HG03103 (cell line): ENCODE data around the gene ATXN1L.
"Not testable (repeated sequence)": the region's sequence is repeated elsewhere in the genome, so short reads cannot be mapped to it uniquely, and the experiment has no call there.

Source experiments
- ATAC-seq: cut with Tn5 transposase; IDR thresholded peaks from one replicate; pipeline ENCODE4 v1.9.1; 2021; ENCODE audit warnings: low read depth; ENCODE audit not compliant: unreplicated experiment

The ATXN1L gene

DNA sequence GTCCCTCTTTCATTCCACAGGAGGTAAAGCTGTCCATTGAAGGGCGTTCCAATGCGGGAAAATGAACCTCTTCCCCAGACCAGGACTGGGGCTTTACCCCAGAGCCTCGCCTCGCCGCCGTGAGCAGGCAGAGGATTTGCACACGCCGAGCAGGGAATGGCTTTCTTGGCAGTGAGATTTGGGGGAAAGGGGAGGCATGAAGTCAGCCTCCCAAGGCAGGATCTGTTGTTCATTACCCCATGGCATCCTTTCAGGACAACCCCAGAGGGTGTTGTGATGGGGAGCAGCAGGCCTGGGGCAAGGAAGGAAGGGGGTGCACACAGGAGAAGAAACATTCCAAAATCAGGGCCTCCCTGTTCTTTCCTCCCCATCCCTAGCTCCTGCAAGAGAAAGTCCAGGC is 6.0 kb downstream of the ATXN1L start:
- no peak for ATAC-seq

DNA sequence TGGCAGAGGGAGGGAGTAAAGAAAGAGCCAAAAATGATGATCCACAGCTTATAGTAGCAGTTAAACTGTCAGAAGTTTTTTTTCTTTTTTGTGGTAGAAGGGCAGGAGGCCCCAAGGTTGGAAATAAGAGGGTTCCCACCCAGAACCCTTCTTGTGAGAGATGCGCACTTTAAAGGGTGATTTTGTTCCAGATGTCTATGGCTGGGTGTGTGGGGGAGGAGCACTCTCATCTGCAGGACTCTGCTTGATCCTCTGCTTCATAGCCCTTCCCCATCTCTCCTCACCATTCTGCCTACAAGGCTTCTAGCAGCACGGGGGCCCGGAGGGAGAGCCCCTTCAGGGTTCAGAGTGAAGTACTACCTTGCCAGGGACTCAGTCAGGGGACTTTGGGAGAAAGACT is 6.4 kb downstream of the ATXN1L start:
- ATAC-seq = no peak

DNA sequence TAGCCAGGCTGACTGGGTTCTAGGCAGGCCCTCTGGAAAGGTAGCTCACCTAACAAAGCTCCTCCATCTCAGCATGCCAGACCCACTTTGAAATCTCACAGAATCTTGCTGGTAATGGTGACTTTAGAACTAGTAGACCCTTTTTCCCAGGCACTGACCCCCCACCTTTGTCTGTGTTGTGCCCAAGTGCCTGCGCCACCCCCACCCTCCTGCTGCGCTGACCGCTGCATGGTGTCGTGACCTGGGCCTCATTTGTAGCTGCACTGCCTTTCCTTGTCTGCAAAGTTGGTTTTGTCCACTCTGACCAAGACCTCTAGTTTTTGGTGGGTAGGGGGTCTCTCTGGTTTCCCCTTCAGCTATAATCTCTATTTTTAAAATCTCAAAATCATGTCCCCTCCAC is 6.8 kb downstream of the ATXN1L start:
- ATAC-seq = no peak

DNA sequence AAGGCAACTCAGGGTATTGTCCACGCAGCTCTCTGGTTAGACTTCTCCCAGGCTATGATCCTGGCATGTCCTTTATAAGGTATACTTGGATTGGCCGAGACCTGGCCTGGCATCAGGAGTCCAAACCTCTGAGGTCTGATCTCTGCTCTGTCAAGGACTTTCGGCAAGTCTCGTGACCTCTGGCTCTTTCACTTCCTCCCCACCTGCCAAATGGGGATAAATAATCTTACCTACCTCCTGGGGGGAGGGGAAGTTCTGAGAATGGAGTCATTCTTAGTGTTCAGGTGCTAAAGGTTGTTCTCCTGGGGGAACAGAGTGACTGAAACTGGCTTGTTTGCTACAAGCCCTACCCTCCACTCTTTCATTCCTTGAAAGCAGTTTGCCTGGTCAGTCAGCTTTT is 7.6 kb downstream of the ATXN1L start:
- peak; percentile 64 for ATAC-seq

DNA sequence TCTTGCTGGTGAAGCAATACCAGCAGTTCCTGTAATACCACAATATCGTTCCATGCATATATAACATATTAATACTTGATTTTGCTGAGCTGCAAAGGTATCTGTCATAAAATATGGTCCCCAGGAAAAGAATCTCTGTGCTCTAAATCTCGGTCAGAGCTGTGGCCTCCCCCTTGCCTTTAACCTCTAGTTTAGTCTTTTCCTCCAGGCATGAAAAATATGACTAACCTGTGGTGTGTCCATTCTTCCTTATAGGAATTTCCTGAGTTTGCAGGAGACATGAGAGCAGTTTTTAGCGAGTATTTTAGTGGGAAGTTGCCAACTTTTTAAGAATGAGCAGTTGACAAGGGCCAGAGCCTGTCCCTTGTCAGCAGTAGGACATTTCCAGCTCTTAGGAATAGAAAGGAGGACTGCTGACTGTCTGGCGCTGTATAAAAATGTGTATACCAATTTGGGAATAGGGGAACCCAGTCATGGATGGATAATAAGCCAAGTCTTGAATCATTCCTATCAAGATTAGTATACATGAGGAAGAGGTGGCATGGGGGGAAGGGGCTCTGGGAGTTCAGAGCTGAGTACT is 8.7 kb downstream of the ATXN1L start:
- no peak for ATAC-seq

DNA sequence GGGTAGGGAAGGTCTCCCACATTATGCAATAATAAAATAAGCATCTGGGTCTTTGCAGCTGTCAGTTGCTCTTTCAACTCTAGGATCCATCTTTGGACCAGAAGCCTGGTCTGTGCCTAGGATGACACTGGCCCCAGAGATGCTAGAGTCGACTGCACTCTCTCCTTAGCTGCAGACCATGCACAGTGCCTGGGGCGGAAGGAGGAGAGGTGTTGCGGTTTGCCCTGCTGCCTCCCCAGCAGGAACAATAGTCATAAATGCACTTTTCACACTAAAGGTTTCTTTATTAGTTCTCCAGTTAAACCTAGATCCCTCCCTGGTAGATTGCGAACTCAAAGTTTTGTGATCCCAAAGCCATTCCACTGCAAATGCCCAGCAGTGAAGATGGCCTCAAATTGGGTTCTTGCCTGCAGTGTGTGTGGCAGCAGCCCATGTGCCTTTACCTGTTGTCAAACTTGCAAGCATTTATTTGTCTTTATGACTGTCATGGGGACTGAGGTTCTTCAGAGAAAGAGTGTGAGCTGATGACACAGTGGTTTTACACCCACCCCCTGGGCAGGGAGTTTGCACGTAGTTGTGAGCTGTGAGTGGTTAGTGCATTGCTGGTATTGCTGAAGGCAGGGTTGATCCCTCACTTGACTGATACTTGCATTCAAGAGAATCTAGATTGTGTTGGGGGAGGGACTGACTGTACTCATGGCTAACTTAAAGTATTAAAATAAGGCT is 10.3 kb downstream of the ATXN1L start:
- no peak for ATAC-seq

DNA sequence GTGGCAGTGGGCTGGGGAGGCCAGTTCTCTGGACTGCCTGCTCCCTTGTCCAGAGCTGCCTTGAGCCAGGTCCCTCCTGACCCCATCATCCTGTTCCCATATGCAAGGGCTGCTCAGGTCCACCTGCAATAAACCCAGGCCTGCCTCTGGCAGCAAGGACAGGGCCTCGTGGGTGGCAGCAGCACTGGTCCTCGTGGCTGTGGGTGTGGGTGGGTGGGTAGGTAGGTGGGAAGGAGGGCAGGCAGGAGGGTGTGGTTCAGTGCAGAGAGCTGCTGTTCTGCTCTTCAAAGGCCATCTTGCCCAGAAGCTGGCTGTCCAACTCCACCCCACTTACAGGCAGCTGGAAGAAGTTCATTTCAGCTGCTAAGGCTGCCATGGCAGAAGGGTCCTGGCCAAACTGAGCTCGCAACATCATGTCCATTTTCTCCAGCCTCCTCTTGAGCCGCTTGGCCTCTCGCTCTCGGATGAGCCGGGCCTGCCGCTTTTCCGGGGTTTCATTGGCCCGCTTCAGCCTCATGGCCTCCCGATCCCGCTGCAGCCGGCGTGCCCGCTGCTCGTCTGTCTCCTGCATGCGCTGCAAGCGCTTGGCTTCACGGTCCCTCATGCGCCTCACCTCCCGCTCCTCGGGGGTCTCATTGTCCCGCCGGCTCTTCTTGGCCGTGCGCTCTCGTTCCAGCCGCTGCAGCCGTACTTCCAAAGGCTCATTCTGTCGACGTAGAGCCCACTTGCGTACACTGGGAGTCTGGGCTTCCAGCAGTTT is 14.2 kb downstream of the ATXN1L start:
- ATAC-seq = no peak

DNA sequence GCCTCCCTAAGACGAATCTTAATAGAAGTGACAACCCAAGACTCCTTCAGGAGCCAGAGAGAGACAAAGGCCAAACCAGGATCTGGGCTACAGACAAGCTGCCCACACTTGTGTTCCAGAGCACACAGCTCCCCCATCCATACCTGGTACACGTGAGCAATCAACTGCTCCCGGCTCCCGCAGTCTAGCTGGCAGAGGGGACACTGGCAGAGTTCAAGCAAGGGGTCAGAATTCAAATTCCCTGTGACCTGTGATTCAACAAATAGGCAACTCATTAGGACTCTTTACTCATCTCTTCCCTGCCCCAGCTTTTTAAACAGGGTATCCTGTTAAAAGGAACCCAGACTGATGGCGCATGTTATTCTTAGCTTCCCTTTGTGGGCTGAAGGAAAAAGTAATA is 18.2 kb downstream of the ATXN1L start:
- no peak for ATAC-seq

DNA sequence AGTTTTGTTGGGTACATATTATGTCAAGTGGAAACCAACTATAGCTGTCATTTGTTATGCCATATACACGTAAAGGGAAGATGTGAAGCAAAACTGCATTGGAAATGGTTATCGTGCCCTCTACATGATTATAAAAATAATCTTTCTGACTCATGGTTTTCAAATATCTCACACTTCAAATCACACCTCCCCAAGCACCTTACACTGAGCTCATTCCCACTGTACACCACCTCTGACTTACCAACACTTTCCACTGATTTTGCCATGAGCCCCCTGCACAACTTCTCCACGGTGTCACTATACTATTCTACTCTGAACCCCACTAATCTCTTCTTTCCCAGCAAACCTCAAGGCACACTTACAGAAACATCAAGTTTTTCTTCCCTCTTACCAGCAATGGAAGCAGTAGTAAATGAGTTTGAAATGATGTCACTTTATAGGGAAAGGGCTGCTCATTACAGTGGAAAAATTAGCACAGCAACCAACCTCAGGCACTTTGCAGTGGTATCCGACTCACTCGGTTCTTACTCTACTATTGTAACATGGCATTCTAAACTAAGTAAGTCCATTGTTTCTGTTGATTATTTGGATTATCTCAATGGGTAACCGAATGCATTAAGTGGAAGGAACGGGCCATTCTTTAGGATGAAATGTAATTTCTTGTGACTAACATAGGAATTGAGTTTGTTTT is 19.5 kb downstream of the ATXN1L start:
- no peak for ATAC-seq

DNA sequence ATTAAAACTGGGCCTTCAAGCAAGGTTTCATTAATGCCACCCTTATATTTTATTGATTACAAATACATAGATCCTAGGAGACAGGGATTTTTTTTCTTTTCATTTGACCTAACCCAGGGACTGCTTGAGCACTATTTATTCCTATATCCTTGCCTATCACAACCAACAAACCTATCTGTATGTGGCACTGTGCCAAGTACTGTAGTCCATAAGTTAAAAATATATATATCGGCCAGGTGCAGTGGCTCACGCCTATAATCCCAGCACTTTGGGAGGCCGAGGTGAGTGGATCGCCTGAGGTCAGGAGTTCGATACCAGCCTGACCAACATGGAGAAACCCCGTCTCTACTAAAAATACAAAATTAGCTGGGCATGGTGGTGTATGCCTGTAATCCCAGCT is 21.4 kb downstream of the ATXN1L start:
- ATAC-seq = not testable (repeated sequence)

DNA sequence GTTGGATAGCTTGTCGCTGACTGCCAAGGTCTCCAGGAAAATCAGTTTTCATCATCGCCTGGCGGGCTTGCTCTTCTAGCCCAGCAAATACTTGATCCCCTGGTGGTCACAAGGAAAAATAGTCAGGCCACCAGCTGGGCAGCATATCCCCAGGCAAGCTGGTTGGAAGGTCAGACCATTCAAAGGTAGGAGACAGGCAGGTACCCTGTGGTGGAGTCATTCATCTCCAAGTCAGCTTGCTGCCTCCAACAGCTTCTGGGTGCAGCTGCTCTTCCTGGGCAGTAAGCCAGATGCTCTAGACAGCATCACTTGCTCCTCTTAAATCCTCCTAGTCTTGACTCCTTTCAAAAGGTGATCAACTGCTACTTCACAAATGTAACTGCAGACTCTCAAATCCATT is 22.2 kb downstream of the ATXN1L start:
- ATAC-seq = no peak

DNA sequence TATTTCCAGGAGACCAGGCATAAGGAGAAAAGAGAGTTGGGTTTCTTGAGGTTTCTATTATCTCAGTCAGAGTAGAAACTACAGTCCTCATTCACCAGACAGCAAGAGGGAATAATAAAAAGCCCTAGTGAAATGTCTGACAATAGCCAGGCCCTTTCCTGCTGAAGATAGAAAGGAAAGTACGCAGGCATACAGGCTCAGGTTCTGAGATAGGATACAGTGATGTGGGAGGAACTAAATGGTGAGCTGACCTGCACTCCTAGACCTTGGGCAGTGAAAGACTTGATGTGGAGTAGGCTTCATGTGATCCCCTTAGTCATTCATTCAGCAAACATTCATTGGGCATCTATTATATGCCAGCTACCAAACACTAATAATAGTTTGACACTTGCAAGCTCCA is 23.3 kb downstream of the ATXN1L start:
- ATAC-seq = no peak

DNA sequence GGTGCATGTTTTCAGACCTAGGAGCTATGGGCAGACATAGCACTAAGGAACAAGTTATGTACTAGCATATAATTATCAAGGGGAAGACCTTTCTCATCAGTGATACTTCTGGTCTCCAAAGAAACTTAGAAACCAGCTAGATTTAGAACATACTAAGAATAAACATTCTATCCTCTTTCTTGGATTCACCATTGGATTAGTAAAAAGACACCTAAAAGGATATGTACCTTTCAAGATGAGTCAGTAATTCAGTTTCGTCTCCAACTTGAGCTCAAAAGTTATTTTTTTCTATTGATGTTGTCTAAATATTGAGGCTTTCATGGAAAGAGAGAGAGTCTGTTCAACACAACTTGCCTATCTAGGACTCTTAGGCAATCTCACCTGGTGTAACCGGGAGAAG is 25.0 kb downstream of the ATXN1L start:
- ATAC-seq = no peak

DNA sequence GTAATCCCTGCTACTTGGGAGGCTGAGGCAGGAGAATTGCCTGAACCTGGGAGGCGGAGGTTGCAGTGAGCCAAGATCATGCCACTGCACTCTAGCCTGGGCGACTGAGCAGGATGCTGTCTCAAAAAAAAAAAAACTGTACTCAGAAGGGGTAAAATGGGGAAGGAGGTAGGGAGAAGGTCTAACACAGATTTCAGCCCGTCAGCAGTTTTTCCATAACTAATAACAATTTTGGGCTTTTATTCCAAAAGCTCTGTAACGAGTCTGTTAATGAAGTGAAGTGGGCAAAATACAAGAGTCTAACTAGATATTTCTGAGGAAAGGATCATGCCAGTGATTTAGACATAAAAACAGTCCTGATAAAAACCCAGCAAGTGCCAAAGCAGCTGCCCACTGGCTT is 27.4 kb downstream of the ATXN1L start:
- no peak for ATAC-seq

DNA sequence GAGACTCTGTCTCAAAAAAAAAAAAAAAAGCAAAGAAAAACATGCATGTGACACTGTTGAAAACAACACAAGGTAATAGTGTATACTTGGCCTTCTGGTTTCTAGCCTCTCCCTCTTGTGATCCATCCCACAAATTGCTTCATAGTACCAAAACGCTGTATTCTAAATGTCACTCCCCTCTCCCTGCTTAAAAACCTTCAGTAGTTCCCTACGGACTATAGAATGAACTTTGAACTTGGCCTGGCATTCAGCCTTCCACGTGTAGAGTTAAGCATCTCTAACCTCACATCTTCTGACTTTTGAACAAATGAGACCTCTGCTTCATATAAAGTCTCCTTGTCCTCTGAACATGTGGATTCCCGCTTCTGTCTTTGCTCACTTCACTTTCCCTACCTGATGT is 33.1 kb downstream of the ATXN1L start:
- no peak for ATAC-seq

DNA sequence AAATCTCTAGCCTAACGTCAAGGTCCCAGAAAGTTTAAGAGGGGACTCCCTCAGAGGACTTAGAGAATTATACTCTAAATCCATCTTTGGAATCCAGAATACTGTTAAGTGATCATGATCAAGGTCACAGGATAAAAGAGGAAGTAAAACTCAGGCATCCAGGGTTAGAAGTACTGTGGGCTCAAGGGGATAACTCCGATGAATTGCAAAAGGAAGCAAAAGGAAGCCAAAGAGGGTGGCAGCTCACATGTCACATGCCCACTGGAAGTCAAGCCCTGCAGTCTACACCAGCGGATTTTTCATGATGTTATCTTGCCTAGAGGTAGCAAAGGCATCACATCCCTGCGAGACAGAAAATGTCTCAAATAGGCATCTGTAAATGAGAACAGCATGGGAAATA is 34.4 kb downstream of the ATXN1L start:
- no peak for ATAC-seq

DNA sequence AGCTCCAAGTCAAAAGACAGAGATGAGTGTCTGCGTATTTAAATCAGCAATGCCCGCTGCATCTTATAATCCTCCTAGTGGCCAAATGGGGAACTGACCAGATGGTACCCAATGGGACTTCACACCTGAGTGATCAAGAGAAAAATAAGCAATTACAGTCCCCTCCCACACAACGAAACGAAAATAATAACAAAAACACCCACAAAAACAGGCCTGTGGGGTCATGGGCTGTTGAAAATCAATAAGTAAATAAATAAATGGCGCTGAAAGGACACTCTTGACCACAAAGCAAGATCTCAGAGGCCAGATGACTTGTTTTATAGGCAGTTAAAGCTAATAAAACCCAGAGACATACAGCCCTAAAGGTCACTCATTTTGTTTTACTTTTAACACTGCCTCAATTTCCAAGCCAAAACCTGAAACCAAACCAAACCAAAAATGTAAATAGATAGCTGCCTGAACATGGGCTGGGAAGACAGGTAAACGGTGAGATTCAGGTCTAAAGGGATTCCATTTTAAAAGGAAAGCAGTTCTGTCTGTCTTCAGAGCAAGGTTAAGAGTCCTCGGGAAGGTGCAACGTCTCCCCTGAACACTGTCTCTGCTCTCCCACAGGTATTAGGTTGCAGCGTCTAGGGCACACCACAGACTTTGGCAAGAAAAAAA is 36.9 kb downstream of the ATXN1L start:
- ATAC-seq = no peak

DNA sequence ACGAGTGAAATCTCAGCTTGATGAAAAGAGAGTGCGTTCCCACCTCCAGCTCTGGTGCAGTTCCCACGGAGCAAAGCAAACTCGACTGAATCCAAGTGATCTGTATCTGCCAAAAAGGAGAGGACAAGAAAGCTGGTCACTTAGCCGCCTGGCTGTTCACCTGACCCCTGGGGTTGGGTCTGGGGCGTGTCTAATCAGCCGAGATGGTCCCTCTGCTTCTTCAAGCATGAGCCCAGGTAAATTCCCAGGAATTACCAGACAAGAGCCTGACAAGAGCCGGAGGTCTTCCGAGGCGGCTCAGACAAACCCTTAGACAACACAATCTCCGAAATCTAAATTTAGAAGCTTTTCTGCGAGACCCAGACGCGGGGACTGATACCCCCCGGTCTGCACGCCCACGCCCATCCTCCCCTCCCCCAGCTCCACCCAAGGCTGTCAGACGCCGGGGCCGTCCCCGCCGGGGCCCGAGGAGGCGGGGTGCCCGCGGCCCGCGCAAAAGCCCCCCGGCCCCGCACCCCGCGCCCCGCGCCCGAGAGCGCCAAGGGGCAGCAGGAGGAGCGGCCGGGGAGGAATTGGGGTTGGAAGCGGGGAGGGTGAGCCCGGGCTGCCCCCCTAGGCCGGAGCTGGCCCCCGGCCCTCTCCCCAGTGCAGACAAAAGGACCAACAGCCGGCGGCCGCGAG is 37.5 kb downstream of the ATXN1L start:
- ATAC-seq = peak; percentile 30

DNA sequence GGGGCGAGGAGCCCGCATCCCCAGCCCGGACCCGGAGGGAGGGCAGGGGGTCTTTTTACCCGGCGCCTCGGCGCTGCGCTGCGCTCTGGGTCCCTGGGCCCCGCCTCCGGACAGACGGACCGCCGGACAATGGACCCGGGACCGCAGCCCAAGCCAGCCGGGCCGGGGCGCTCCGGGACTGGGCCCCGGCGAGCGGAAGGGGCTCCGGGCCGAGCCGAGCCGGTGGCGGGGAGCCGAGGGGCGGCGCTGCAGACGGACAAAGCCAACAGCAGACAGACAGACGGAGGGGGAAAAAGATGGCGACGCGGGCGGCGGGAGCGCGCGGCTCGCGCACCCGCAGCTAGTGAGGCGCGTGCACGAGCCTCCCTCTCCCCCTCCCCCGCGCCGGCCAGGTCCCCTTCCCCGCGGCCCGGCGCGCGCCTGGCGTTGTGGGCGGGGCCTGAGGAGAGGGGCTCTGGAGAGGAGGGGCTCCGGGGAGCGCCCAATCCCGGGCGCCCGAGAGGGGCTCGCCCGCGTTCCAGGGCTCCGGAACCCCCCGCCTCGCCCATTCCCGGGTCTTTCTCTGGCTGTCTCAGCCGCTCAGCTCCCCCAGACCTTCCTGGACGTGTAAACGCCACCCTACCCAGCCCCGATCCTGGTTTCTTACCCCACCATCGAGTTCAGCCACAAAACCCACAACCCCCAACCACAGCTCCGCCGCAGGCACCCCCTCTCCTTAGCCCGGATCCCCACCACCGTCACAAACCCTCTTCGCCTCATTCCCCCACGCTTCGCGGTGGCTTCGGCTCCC is 38.3 kb downstream of the ATXN1L start, which contains the start of gene ZNF821:
ZNF821 (minus strand) TSS at position 334 of the 790 bp plus-strand sequence. CDS start 4,236 bp downstream, outside the sequence.
- ATAC-seq = peak; percentile 58
